A549 (cell line): ENCODE data around the gene ZNF774.

Experiments used
- MAFK ChIP-seq: fragments of 450-650 bp; IDR thresholded peaks from 2 replicates; pipeline ENCODE4 v1.6.1; 2014; ENCODE audit not compliant: partially characterized antibody
- POLR2A ChIP-seq: IDR thresholded peaks from 2 replicates; pipeline ENCODE4 v1.6.1; 2012; ENCODE audit warnings: mild to moderate bottlenecking, low read length
- RCOR1 ChIP-seq: fragments of 150-350 bp; IDR thresholded peaks from 2 replicates; pipeline ENCODE4 v1.6.1; 2014; ENCODE audit warnings: antibody characterized with exemption, low read length, low read depth
- TF ChIP-seq, protein P1 (sequence below): fragments of >200 bp; sonication (Bioruptor Twin); formaldehyde crosslinking; IDR thresholded peaks from 3 replicates; pipeline ENCODE4 v1.5.1; 2016

DNA sequence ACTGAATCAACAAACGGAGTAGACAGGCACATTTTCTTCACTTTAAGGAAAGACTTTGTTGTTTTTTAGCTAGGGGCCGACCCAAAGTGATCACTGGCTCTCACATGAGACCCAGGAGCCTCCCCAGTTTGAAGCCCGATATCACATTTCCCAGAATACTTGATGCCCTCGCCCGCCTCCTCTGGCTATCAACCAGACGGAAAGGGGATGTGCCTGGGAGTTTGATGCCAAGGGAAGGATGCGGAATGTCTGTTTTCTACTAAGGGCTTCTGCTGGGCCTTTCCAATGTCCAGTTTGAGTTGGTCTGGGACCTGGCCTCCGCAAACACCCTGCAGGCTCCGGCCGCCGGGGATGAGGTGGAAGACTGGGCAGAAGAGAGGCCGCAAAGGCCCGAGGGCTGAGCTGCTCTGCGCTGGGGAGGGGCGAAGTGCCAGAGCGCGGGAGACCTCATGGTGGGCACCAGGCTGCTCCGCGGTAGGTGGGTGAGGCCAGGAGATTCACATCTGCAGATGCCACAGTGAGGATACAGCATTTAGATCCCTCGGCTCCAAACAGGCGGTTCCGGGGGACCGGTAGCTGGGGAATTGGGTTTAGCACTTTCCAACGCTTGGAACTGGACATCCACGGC is 491 bp upstream of the ZNF774 start:
- TF ChIP-seq POLR2A = no peak
- TF ChIP-seq, protein P1, sequence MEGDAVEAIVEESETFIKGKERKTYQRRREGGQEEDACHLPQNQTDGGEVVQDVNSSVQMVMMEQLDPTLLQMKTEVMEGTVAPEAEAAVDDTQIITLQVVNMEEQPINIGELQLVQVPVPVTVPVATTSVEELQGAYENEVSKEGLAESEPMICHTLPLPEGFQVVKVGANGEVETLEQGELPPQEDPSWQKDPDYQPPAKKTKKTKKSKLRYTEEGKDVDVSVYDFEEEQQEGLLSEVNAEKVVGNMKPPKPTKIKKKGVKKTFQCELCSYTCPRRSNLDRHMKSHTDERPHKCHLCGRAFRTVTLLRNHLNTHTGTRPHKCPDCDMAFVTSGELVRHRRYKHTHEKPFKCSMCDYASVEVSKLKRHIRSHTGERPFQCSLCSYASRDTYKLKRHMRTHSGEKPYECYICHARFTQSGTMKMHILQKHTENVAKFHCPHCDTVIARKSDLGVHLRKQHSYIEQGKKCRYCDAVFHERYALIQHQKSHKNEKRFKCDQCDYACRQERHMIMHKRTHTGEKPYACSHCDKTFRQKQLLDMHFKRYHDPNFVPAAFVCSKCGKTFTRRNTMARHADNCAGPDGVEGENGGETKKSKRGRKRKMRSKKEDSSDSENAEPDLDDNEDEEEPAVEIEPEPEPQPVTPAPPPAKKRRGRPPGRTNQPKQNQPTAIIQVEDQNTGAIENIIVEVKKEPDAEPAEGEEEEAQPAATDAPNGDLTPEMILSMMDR = no peak
- no peak for TF ChIP-seq MAFK
- no peak for TF ChIP-seq RCOR1
